HG02571 (cell line): ENCODE data around the gene VWA3B.
"Not testable (repeated sequence)": the region's sequence is repeated elsewhere in the genome, so short reads cannot be mapped to it uniquely, and the experiment has no call there.

ENCODE experiments used
- ATAC-seq: cut with Tn5 transposase; IDR thresholded peaks from one replicate; pipeline ENCODE4 v1.9.1; 2021; ENCODE audit warnings: mild to moderate bottlenecking, moderate library complexity; ENCODE audit not compliant: unreplicated experiment

The VWA3B gene

GRCh38 chr2:98086491-98087446 is at the start of gene VWA3B:
Gene VWA3B, plus strand, starts transcription at chr2:98087167. Its CDS starts 5,926 bp downstream, at chr2:98093093.
- ATAC-seq, result peak; percentile 88

GRCh38 chr2:98037206-98037605 is 49.8 kb upstream of the VWA3B start:
- ATAC-seq, result no peak

- ATAC-seq, result no peak
Observed at GRCh38 chr2:98037666-98038336, 49.2 kb upstream of the VWA3B start.

- ATAC-seq, result no peak
Observed at GRCh38 chr2:98039085-98039756, 47.7 kb upstream of the VWA3B start.

- no peak for ATAC-seq
Observed at GRCh38 chr2:98040331-98040939, 46.5 kb upstream of the VWA3B start.

- no peak for ATAC-seq
Observed at GRCh38 chr2:98043101-98043500, 43.9 kb upstream of the VWA3B start.

GRCh38 chr2:98044730-98045129 is 42.2 kb upstream of the VWA3B start:
- ATAC-seq, result not testable (repeated sequence)

GRCh38 chr2:98050070-98050469 is 36.9 kb upstream of the VWA3B start:
- no peak for ATAC-seq

GRCh38 chr2:98058191-98058975 is 28.6 kb upstream of the VWA3B start:
- ATAC-seq, result no peak

GRCh38 chr2:98060277-98060676 is 26.7 kb upstream of the VWA3B start:
- ATAC-seq, result no peak

- ATAC-seq, result no peak
Observed at GRCh38 chr2:98063291-98063854, 23.6 kb upstream of the VWA3B start.

- no peak for ATAC-seq
Observed at GRCh38 chr2:98065808-98066207, 21.2 kb upstream of the VWA3B start.

GRCh38 chr2:98067160-98067559 is 19.8 kb upstream of the VWA3B start:
- ATAC-seq, result no peak

GRCh38 chr2:98070081-98070480 is 16.9 kb upstream of the VWA3B start:
- ATAC-seq, result no peak

- ATAC-seq, result no peak
Observed at GRCh38 chr2:98072442-98072841, 14.5 kb upstream of the VWA3B start.

- ATAC-seq, result no peak
Observed at GRCh38 chr2:98078701-98079100, 8.3 kb upstream of the VWA3B start.

- ATAC-seq, result no peak
Observed at GRCh38 chr2:98084151-98084868, 2.7 kb upstream of the VWA3B start.

GRCh38 chr2:98084869-98085238 is 2.1 kb upstream of the VWA3B start:
- ATAC-seq, result no peak

- ATAC-seq, result no peak
Observed at GRCh38 chr2:98085649-98086048, 1.3 kb upstream of the VWA3B start.
